Activated CD4-positive, alpha-beta T cell treated with anti-CD3 and anti-CD28 coated beads for 4 hours (primary cell): ENCODE measurements around the gene ASF1B.

Experiments used
- DNase-seq, 2 donors: peaks; one replicate each; pipeline ENCODE4 v3.0.0-alpha.2; 2020

The ASF1B gene

DNA sequence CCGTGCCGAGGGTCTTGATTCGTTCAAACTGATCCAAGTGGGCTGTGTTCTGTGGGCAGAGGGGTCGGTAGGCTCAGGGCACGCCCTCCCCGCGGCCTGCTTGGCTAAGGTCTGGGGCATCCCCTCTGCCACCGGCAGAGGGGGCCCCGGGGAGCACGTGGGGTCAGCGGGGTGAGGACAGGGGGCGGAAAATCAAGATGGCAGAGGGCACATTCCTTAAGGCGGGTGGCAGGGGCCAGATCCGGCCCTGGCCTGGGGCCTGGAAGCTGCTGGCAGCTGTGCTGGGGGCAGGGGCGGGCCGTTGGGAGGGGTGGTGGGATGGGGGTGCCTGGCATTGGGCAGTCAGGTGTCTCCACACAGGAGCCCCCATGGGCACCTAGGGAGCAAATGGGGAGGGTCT is 29.5 kb downstream of the ASF1B start:
- no peak for DNase-seq

DNA sequence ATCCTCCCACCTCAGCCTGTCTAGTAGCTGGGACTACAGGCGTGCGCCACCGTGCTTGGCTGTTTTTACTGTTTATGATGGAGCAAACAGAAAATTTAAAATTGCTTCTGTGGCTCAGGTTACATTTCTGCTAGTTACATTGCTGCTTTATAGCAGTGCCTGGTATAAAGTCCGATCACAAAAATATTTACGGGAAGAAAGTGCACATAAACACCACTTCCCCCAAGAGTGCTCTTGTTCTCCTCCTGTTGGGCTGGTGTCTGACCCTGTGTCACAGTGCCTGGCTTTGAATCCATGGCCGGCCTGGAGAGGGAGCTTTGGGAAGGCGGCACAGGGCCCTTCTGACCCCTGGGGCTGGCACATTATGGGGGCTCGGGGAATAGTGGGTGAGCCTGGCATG is 30.7 kb downstream of the ASF1B start:
- no peak for DNase-seq

DNA sequence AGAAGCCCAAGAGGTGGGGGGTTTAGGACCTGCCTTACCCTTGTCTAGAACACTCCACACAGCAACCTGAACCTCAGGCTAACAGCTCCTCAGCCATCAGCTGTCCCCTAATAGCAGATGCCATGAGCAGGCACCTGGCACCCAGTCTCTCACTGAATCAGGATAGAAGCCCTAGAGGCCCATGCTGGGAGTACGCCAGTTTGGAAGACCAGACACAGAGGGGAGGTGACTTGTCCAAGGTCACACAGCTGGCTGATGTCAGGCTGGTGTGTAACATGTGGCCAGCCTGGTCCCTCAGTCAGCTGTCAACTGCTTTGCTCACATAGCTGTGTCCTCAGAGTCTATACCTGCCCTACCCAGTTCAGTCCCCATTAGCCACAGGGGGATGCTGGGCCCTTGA is 33.1 kb downstream of the ASF1B start:
- no peak for DNase-seq

DNA sequence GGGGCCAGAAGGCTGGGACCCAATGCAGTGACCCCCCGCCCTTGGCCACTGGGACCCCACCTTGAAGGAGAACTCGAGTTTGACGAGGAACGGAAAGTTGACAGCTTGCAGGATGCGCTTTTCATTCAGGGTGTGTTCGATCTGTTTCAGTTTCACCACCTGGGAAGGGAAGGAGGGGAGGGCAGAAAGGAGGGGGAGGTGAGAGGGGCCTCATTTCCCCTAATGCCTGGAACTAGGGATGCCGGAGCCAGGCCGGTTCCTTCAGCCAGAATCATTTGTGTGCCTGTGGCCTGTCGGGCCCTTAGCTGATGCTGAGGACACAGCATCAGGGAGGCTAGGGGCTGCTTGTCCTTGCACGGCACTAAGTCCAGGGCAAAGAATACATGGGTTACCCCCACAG is 33.6 kb downstream of the ASF1B start:
- no peak for DNase-seq

DNA sequence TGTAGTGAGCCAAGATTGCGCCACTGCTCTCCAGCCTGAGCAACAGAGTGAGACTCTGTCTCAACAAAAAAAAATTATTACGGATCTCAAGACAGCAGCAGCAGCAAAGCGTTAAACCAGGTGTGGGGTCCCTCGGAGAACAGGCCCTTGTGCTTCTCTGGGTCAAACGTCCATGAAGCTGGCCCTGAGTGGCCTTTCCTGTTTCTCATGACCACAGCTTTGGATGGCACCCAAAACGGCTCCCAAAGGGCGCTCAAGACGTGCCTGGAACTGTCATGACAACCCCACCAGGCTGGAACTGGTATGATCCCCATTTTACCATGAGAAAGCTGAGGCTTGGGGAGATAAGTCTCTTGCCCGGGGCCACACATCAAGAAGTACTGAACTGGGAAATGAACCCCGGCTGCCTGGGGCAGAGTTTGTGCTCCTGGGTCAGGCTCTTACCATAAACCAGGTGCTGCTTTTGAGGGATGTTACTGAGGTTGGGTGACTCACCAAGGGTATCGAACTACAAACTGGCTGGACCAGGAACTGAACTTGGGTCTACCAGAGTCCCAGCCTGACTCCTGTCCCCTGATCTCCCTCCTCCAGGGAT is 34.2 kb downstream of the ASF1B start:
- DNase-seq, result no peak

DNA sequence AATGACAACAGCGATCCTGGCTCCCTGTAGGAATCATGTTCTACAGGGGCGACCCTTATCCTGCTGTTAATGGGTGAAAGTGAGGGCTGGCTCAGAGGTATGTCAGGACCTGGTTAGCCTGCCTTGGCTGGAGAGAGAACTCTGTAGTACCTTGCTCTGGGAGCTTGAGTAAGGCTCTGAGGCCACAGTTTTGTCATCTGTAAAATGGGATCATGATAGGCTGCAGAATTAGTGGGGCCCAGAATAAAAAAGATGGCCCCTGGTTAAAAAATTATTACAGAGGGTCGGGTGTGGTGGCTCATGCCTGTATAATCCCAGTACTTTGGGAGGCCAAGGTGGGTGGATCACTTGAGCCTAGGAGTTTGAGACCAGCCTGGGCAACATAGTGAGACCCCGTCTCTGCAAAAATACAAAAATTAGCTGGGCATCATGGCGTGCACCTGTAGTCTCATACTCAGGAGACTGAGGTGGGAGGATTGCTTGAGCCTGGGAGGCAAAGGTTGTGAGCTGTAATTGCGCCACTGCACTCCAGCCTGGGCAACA is 35.3 kb downstream of the ASF1B start:
- no peak for DNase-seq

DNA sequence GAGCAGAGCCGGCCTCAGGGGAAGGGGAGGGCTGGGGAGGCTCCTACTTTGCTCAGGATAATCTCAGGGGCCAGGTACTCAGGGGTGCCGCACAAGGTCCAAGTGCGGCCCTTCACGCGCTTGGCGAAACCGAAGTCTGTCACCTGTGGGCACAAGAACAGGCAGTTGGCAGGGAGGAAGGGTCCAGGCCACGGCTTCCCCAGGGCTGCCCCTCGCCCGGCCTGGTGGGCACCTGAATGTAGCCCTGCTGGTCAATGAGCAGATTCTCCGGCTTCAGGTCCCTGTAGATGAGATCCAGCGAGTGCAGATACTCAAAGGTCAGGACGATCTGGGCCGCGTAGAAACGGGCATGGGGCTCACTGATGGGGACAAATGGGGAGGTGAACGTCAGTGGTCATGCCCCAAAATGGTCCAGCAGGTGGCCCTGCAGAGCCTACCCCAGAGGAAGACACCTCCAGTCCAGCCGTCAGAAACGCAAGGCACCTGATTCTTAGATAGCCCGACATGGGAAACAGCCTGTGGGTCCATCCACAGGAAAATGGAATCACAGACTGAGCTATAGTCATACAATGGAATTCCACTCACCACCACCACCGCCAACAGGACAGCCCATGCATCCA is 38.7 kb downstream of the ASF1B start:
- no peak for DNase-seq

DNA sequence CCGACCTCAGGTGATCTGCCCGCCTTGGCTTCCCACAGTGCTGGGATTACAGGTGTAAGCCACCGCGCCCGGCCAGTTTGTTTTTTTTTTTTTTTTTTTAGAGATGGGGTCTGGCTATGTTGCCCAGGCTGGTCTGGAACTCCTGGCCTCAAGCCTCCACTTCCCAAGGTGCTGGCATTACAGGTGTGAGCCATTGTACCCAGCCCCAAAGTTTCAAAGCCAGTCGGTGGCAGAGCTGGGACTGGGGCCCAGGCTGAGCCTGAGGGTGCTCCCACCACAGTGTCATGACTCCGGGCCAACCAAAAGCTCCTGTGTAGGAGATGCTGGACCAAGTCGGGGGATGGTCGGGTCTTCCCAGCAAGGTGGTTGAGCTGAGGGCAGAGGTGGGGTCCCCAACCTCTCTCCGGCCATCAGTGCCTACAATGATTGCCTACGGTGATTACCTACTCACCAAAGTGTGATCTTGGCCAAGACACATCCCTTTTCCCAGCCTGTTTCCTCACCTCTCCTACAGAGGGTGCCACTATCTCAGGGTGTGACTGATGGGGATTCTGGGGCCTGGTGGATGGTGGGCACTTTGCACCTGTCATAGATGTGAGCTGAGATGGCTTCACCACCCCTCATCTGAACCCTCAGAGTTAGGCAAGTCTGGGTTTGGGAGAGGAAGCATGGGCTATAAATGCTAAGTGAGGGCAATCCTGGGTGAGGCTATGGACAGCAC is 40.0 kb downstream of the ASF1B start:
- DNase-seq, result no peak

DNA sequence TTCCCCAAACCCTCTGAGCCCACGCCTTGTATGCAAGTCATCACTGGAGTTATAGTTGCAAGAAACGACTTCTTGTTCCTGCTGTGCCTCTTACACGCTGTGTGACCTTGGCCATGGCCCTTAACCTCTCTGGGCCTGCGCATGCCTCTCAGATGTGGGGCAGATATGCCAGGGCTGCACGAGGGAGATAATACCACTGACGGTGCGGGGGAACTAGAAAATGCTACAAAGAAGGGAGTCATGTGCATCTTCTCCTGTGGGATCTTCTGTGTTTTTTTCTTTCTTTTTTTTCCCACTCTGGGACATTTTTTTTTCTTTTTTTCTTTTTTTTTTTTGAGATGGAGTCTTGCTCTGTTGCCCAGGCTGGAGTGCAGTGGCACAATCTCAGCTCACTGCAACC is 41.5 kb downstream of the ASF1B start:
- no peak for DNase-seq

DNA sequence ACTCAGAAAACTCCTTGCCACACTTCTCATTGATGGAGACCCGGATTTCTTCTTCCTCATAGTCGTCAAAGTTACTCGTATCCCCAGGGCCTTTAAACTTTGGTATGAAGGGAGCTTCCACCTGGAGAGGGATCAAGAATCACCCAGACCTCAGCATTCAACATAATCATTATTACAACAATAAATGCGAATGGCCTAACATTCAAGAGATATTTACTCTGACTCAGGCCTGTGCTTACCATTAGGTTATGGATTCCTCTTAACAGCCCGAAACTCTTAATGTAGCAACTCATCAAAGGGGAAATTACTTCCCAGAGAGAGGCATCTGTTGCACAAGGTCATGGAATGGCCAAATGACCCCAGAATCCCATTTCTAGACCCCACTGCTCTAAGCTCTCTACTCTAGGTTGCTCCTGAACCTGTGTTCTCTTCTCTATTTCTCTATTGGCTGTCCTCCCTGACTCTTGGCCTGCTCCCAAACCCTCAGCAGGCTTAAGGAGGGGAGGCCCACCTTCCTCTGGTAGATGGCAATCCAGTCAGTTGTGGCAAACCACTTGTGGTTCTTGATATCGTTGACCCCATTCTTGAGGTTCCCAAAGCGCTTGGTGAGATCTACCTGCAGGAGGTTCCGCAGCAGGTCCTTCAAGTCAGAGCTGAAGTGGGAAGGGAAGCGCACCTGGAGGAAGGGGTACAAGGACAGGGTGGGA is 43.1 kb downstream of the ASF1B start:
- DNase-seq, result no peak

DNA sequence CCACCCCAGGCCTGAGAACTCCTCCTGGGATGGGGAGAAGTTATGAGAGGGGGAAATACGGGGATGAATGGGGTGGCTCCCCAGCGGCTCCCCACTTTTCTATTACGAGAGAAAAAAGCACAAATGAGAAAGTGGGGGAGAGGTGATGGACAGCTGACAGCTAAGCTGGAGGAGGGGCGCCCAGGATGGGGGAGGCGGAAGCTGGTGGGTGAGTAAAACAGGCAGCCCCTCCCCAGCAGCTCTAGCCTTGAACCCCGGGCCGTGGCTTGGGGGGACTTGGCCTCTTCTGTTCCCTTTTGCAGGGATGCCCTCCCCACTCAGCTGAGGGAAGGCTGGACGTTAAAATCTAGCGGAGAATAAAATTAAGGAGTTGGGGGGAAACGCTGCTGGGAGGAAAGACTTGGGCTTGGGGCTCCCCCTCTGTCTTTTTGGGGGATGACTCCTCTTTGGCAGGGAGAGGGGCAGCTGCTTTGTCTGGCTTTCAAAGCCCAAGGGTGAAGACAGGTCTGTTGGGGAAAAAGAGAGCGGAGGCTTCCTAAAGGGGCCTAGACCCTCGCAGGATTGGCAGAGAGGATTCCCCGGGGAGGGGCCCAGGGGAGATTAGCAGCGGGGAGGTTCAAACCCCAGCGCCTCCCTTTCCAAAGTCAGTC is 44.5 kb downstream of the ASF1B start:
- peak in 1 of 2 donors; percentile 50 for DNase-seq

DNA sequence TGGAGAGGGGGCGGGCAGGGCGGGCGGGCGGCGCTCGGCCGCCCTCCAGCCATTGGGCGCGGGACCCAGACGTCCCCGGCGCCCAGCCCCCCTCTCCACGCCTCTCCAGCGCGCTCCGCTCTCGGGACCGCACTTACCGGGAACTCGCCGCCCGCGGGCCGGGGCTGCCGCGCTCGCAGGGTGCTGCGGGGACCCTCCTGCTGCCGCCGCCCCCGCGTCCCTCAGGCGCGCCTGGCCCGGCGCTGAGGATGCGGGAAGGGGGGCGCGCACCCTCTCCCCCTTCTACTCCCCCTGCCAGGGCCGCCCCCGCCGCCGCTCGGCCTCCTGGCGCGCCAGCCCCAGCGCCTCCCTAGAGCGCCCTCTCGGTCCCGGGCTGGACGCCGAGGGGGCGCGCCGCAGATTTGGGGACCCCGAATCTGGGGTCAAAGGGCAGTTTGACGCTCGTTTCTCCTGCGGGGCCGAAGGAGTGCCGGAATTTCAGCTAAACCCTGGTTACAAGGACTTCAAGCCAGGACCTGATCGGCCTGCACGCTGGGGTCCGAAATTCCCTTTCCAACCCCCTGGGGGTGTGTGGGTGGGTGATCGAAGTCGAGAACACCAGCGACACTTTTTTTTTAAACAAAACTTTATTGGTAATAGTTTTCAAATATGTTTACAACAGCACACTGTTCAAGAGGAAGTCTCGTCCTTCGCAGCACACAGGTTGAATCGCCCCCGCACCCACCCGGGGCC is 45.1 kb downstream of the ASF1B start:
- peak; percentile 62 to 63 for DNase-seq

DNA sequence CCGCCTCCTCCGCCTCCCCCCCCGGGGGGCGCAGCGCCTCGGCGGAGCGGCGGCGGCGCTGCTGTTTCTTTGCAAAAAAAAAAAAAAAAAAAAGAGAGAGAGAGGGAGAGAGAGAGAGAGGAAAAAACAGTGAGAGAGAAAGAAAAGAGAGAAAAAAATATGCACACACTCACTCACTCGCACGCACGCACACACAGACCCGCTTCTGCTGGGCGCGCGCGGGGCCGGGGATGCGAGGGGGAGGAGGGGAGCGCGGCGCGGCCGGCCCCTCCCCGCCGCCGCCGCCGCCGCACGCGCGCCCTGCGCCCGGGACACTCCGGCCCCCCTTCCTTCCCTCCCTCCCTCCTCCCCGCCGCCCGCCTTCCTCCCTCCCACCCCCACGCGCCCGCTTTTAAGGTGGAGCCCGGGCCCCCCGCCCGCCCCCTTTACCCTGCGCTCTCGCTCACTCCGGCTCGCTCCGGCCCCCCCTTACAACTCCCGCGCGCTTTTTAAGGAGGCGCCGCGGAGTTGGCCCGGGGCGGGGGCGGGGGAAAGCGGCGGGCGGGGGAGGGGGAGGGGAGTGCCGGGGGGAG is 45.8 kb downstream of the ASF1B start, which contains the start of gene SAMD1:
SAMD1 (minus strand) TSS at position 243 of the 572 bp plus-strand sequence.
- peak; percentile 89 to 93 for DNase-seq

DNA sequence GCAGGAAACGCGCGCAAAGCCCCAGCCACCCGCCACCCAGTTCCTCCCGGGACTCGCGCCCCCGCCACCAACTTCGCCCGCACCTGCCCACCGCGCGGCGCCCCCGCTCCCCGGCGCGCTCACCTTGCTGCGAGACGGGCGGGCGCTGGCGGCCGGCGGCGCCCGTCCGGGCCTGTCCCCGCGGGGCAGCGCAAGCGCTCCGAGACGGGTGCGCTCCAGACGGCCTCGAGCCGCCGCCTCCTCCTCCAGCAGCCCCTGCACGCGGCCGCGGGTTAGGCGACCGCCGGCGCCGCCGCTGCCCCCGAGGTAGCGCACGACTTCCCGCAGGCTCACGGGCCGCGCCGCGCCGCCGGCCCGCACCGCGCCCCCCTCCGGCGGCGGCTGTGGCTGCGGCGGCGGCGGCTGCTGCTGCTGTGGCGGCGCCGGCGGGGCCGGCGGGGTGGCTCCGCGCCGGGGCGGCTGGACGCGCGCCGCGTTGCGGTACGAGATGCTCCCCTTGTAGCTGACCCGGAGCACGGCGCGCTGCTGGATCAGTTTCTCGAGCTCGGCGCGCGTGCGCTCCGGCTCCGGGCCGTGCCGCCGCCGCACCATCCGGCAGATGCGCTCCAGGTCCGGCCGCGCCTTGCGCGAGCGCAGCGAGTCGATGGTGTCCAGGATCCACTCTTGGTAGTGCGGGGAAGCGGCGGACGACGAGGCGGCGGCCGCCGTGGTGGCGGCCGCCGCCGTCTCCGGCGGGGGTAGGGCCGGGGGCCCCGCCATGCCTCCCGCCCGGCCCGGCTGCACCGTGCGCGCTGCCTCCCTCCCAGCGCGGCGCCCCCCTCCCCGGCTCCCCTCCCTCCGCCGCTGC is 46.5 kb downstream of the ASF1B start:
- peak; percentile 41 to 49 for DNase-seq

DNA sequence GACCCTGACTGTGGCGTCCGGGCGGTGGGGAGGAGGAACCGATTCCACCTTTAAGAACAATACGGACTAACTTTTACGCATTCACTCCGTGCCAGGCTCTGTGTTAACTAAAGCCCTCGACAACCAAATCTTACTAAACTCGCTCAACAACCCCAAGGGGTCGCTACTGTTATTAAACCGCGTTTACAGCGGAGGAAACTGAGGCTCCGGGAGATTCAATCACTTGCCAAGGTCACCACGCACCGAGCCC is 47.1 kb downstream of the ASF1B start:
- DNase-seq, result peak in 1 of 2 donors; percentile 30

DNA sequence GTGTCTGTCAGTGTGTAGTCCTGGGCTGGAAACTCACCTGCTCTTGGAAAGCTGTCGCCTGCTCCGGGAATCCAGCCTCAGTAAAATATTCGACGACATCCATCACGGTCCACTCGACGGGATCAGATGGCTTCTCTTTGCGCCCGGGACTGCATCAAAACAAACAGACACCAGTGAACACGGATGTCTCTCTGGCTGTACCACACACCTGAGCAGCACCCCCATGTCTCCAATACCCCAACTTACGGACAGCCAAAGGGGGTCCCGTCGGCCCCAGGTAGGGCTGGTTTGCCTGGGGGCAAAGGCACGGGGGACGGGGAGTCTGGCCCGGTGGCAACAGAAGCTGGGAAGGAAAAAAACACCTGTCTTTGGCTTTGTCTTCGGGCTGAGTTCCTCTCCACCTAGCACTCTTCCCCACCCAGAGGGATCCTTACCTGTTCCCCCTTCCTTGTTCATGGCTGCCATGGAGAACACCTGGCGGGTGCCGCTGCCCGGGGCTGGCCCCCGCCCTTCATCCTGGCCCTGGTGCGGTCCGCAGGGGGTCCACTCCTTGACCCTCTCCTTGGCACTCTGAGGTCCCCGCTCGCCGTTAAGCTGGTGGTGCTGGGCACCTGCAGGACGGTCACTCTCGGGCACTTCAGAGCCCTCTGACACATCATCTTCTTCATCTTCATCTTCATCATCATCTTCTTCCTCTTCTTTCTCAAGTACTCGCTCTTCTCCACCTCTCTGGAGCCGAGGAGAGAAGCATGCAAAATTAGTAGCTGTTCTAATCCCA is 47.6 kb downstream of the ASF1B start:
- DNase-seq, result no peak

DNA sequence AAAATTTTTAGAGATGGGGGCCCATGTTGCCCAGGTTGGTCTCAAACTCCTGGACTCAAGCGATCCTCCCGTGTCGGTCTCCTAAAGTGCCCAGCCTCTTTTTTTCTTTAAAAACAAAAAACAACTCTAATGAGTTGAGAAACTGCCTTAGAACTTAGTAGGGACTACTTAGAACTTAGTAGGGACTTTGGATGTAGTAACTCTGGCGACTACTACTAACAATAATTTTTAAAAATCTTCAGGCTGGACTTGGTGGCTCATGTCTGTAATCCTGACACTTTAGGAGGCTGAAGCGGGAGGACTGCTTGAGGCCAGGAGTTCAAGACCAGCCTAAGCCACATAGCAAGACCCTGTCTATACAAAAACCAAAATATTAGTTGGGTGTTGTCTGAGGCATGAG is 50.3 kb downstream of the ASF1B start:
- DNase-seq, result no peak

DNA sequence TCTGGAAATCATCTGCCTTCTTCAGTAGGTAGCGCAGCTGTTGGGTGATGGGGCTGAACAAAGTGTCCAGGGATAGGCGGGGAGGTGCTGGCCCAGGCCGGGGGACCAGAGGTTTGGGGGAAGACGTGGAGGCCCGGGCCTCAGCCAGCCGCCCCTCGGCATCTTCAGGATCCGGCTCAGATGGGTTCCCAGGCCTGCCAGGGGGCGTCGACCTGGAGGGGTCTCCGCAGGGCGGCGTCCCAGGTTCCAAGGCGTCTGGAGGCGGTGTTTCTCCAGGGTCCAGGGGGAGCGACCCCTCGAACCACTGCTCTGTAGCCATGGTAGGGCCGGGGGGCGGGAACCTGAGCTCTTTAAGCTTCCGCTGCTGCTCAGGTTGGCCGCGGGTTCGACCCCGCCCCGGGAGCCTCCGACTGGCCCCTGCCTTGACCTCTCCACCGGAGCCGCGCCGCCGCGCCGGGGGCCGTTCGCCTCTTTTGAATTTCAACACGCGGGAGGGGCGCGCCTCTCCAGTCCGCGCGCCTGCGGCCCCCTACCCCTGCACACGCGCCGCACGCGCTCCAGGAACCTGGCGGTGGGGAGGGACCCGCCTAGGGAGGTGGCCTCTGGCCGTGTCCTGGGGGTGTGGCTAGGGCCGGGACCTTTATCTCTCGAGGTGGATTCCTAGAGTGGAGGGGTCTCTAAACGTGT is 50.9 kb downstream of the ASF1B start, which contains the start of gene C19orf67:
C19orf67 (minus strand) TSS at position 475 of the 687 bp plus-strand sequence; CDS start at position 319, 156 bp downstream.
- no peak for DNase-seq

DNA sequence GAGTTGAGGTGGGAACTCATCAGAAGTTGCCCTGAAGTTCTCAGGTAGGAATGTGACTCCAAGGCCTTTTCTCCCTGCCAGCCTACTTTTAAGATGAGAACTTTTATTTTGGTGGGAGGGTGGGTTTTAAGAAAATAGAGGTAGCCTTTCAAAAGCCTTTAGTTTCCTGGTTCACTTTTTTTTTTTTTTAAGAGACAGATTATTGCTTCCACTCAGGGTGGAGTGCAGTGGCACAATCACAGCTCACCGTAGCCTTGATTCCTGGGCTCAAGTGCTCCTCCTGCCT is 53.8 kb downstream of the ASF1B start:
- DNase-seq, result no peak
